GM18499 (cell line): ENCODE results near the gene LZTS2.
"Not testable (repeated sequence)": the region's sequence is repeated elsewhere in the genome, so short reads cannot be mapped to it uniquely, and the experiment has no call there.

Source experiments
- ATAC-seq: cut with Tn5 transposase; IDR thresholded peaks from one replicate; pipeline ENCODE4 v1.9.1; 2021; ENCODE audit warnings: moderate number of reproducible peaks; ENCODE audit not compliant: insufficient read depth, unreplicated experiment

LZTS2 gene

GRCh38 chr10:100999742-101000126, at the start of gene LZTS2:
Gene LZTS2, plus strand, starts transcription at chr10:100999808. Its CDS starts 2,731 bp downstream, at chr10:101002539.
- no peak for ATAC-seq

- no peak for ATAC-seq
Measured at GRCh38 chr10:100960251-100960650, 39.4 kb upstream of the LZTS2 start.

- no peak for ATAC-seq
Measured at GRCh38 chr10:100962351-100963080, 37.1 kb upstream of the LZTS2 start.

GRCh38 chr10:100963826-100964225, 35.8 kb upstream of the LZTS2 start:
- ATAC-seq = no peak

GRCh38 chr10:100965820-100966219, 33.8 kb upstream of the LZTS2 start:
- no peak for ATAC-seq

- no peak for ATAC-seq
Measured at GRCh38 chr10:100966887-100967286, 32.7 kb upstream of the LZTS2 start.

- ATAC-seq = no peak
Measured at GRCh38 chr10:100967332-100967731, 32.3 kb upstream of the LZTS2 start.

- ATAC-seq = no peak
Measured at GRCh38 chr10:100968062-100968736, 31.4 kb upstream of the LZTS2 start.

- ATAC-seq = no peak
Measured at GRCh38 chr10:100968863-100969186, 30.8 kb upstream of the LZTS2 start.

- ATAC-seq = no peak
Measured at GRCh38 chr10:100969187-100970075, 30.2 kb upstream of the LZTS2 start, which contains the start of gene SEMA4G. Gene SEMA4G, plus strand, starts transcription at chr10:100969504. Its CDS starts 3,409 bp downstream, at chr10:100972913.

GRCh38 chr10:100970076-100970913, 29.3 kb upstream of the LZTS2 start:
- no peak for ATAC-seq

GRCh38 chr10:100970914-100971811, 28.4 kb upstream of the LZTS2 start:
- no peak for ATAC-seq

- ATAC-seq = no peak
Measured at GRCh38 chr10:100972115-100972903, 27.3 kb upstream of the LZTS2 start.

GRCh38 chr10:100972904-100973535, 26.6 kb upstream of the LZTS2 start:
- ATAC-seq = no peak

GRCh38 chr10:100975397-100975796, 24.2 kb upstream of the LZTS2 start:
- ATAC-seq = not testable (repeated sequence)

- no peak for ATAC-seq
Measured at GRCh38 chr10:100976906-100977305, 22.7 kb upstream of the LZTS2 start.

GRCh38 chr10:100977436-100977835, 22.2 kb upstream of the LZTS2 start:
- ATAC-seq = no peak
